ENCODE measurements around the gene NTM.
"Not testable (repeated sequence)": the region's sequence is repeated elsewhere in the genome, so short reads cannot be mapped to it uniquely, and the experiment has no call there.

The NTM gene

DNA sequence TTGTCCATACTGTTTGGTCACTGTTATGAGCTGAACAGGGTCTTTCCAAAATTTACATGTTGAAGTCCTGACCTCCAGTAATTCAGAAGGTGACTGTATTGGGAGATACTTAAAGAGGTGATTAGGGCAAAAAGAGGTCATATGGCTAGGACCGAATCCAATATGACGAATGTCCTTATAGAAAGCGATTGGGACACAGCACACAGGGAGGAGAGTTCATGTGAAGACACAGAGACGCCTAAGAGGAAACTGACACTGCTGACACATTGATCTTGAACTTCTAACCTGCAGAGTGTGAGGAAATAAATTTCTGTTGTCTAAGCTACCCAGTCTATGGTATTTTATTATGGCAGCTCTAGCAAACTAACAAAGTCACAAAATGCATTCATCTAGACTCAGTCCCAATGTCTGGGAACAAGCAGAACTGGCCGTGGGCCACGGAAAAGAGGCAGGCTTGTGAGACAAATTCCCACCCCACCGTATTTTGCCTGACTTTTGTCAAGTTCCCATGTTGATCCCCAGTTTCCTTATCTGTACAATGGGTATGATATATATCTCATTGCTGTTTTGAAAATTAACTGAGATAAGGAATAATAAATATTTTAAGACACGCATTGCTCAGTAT, 295.0 kb downstream of the NTM start:
- DNase-seq: no peak

GRCh38 chr11:131666006-131666405, 295.6 kb downstream of the NTM start:
- no peak for DNase-seq

DNA sequence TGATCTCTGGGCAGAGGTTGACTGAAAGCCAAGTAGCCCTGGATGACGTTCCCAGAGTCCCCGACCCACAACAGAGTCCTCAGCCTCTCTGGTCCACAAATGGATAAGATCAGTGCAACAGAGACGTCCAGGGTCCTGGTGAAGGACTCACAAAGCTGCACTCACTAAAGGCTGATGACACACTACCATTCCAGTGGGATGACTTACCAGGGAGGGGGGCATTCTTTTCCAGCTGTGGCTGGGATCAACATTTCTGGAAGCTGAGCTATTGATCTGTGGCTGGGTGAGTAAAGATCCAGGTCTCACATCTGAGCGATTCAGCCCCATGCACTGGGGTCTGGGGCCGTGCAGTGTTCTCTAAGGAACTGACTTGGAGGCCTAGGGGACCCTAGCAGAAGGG, 296.2 kb downstream of the NTM start:
- DNase-seq: no peak

GRCh38 chr11:131667566-131667965, 297.2 kb downstream of the NTM start:
- no peak for DNase-seq

GRCh38 chr11:131668500-131669400, 298.3 kb downstream of the NTM start:
- peak in 21 of 51 donors; percentile 5 to 70 (median 39) for DNase-seq

DNA sequence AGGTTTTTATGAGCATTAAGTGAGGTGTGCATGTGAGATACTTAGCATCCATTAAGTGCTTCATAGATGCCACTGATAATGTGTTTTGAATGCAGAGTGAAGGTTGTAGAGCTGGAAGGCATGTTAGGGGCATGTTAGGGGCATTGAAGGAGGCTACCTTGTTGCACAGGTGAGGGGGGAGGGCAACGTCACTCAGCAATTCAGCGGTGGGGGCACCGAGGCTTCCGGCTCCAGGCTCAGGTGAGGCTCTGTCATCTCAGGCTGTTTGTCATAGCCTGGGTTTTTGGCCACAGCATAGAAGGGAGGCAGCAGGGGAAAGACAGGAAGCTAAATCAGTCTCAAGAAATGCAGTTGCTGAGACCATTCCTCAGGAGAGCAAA, 299.0 kb downstream of the NTM start:
- no peak for DNase-seq

- DNase-seq: no peak
Measured at GRCh38 chr11:131670876-131671275, 300.5 kb downstream of the NTM start.

DNA sequence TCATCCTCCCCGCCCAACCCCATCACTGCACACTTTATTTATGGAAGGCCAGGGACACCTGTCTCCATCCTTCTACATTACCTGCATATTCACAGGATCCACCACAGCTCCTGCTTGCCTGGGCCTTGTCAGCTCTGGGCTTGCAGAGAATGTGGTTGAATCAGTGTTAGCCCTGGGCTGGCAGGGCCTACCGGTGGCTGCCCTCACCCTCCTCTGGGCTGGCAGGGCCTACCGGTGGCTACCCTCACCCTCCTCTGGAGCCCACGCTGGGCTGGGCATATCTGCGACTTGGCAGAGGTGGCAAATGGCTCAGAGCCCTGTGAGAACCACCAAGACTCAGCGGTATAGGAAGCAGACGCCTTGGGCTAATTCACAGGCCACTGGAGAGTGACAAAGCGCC, 300.9 kb downstream of the NTM start:
- DNase-seq: no peak

- peak in 28 of 51 donors; percentile 28 to 76 (median 52) for DNase-seq
Measured at GRCh38 chr11:131671734-131672133, 301.3 kb downstream of the NTM start.

- DNase-seq: no peak
Measured at GRCh38 chr11:131672191-131672590, 301.8 kb downstream of the NTM start.

GRCh38 chr11:131674051-131674755, 303.8 kb downstream of the NTM start:
- DNase-seq: peak in 49 of 51 donors; percentile 18 to 93 (median 72)

GRCh38 chr11:131675121-131675888, 304.9 kb downstream of the NTM start:
- no peak for DNase-seq

DNA sequence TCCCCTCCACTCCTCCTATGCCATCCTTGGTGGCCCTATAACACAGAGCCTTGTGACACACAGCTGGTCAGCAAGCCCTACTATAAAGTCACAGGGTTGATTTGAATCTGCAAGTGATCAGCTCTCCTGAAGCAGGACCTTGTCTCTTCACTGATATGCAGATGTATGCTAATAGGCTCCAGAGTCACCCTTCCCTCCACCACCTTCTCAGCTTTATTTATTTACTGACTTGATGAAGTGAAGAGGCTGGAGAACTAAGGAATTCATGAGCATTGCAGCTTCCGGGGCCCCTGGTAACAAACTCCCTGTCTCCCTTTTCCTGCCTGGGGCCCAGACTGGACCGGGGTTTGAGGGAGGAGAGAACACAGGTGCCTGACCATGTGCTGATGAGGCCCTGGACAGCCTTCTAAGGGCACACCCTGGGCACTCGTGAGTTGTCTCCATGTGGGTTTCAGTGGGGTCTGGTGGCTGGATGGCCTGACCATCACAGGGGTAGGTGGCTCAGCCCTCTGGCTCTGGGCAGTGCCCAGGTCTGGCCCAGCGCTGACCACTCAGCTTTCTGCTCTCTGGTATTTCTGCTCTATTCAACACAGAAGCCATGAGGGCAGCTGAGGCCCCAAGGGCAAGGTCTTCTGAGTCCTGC, 307.5 kb downstream of the NTM start:
- DNase-seq: no peak

- no peak for DNase-seq
Measured at GRCh38 chr11:131678658-131679340, 308.4 kb downstream of the NTM start.

GRCh38 chr11:131680448-131680847, 310.0 kb downstream of the NTM start:
- DNase-seq: not testable (repeated sequence)

DNA sequence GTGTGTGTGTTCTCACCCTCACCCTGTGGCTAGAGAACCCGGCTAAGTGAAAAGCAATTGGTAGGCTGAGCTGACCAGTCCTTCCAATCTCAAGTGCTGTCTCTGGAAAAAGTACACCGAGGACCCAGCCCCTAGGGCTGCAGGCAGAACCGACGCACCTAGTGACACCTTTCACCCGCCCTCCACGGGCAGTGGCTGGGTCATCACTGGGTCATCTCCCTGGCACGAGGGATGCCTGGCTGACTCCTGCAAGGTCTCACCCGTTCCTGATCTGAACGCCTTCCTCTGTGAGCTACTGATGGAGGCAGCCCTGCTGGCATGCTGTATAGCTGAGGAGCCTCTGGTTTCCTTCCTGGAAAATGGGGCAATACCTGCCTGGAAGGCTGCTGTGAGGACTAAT, 311.5 kb downstream of the NTM start:
- no peak for DNase-seq

- DNase-seq: no peak
Measured at GRCh38 chr11:131682373-131683015, 312.1 kb downstream of the NTM start.

DNA sequence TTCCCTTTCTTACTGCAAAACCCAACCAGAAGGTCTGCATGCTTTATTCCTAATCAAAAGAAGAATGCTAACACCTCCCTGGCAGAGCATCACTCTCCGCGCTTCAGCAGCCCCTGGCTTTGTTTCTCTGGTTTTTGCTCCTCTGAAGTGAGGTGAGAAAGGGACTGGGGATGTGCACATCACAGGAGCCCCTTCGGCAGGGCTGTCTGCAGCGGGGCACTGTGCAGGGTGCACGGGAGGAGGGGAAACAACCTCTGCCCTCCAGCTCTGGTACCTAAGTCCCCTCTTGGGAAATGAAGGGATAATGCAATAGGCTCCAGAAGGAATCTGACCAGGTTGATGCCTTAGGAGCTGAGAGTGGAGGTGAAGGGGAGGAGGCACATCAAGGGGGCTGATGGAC, 312.7 kb downstream of the NTM start:
- no peak for DNase-seq

DNA sequence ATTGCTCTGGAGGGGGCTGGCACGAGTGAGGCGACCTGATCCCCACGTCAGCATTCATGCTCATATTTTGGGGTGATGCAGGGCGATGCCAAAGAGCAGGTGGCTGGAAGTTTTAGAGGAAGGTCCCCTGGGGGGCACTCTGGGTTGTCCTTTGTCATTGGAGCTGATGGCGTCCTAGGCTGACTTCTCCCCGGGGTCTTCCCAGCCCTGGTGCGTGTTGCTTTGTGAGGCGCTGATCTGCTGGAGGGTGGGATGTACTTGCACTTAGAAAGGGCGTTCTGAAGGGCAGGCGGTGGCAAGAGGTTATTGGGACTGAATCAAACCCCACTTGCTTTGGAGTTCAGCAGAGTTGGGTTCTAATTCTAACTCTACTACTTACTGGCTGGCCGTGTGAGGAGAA, 313.3 kb downstream of the NTM start:
- no peak for DNase-seq
